AG04449 (cell line): ENCODE results near the gene ASGR1.

ENCODE experiments used
- CTCF ChIA-PET: fragments of 350-600 bp; formaldehyde crosslinking; extraction: SDS; loops from one replicate; lab custom pipeline; 2021; ENCODE audit warnings: antibody characterized with exemption; lab: Yijun Ruan, JAX
- POLR2A ChIA-PET: fragments of 400-600, 350-600 bp; formaldehyde crosslinking; extraction: SDS; loops from one replicate; lab custom pipeline; 2020; ENCODE audit warnings: antibody characterized with exemption, inconsistent platforms; lab: Yijun Ruan, JAX
- DNase-seq: peaks from one replicate; pipeline ENCODE4 v3.0.0-alpha.2; 2010; ENCODE audit warnings: low read depth, low spot score
- H3K4me3 ChIP-seq: 2 replicates; pipeline ENCODE4 v1.5.1; 2011; ENCODE audit warnings: low read depth, mild to moderate bottlenecking, control low read depth, low read length
- TF ChIP-seq, protein P1 (sequence below): IDR thresholded peaks from one replicate; pipeline ENCODE4 v1.5.1; 2011; ENCODE audit warnings: mild to moderate bottlenecking, moderate library complexity, low read length, control low read depth, inconsistent platforms; ENCODE audit not compliant: insufficient read depth; ENCODE audit errors: missing control alignments

Gene ASGR1

GRCh38 chr17:7141824-7142223 is 37.3 kb downstream of the ASGR1 start:
- TF ChIP-seq, protein P1, sequence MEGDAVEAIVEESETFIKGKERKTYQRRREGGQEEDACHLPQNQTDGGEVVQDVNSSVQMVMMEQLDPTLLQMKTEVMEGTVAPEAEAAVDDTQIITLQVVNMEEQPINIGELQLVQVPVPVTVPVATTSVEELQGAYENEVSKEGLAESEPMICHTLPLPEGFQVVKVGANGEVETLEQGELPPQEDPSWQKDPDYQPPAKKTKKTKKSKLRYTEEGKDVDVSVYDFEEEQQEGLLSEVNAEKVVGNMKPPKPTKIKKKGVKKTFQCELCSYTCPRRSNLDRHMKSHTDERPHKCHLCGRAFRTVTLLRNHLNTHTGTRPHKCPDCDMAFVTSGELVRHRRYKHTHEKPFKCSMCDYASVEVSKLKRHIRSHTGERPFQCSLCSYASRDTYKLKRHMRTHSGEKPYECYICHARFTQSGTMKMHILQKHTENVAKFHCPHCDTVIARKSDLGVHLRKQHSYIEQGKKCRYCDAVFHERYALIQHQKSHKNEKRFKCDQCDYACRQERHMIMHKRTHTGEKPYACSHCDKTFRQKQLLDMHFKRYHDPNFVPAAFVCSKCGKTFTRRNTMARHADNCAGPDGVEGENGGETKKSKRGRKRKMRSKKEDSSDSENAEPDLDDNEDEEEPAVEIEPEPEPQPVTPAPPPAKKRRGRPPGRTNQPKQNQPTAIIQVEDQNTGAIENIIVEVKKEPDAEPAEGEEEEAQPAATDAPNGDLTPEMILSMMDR: no peak
- ChIA-PET CTCF (interaction anchor here (1.1 to 15.4 kb wide), 4 partner anchors 7 to 92 kb away, joined by 3 to 465 read pairs (median 40); partner anchors contain the start of gene SLC16A11), POLR2A (no interaction called here)
- no peak overlapping the region for H3K4me3 ChIP-seq
- DNase-seq: no peak

DNA sequence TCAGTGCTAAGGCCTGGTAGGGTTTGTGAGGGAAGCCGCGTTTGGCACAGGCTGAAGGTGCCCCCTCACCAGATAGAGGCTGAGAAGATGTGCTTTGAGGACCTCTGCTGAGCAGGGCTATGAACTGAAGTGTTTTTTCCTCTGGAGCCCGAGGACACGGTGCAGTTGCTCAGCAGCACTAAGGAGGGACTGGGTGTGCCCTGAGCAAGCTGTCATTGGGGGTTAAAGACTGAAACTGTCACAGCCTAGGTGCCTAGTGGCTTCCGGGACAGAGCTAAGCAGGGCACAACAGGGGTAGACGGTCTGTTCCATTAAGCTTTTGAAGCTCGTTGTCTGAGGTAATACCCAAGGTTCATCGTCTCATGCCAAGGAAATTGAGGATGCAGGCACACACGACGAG is 39.8 kb downstream of the ASGR1 start:
- TF ChIP-seq, protein P1: no peak
- ChIA-PET POLR2A (no interaction called here), CTCF (interaction anchor here (0.6 to 15.4 kb wide), 6 partner anchors 10 to 296 kb away, joined by 3 to 465 read pairs (median 3); partner anchors contain the start of gene SLC16A11)
- H3K4me3 ChIP-seq: no peak overlapping the region
- no peak for DNase-seq

DNA sequence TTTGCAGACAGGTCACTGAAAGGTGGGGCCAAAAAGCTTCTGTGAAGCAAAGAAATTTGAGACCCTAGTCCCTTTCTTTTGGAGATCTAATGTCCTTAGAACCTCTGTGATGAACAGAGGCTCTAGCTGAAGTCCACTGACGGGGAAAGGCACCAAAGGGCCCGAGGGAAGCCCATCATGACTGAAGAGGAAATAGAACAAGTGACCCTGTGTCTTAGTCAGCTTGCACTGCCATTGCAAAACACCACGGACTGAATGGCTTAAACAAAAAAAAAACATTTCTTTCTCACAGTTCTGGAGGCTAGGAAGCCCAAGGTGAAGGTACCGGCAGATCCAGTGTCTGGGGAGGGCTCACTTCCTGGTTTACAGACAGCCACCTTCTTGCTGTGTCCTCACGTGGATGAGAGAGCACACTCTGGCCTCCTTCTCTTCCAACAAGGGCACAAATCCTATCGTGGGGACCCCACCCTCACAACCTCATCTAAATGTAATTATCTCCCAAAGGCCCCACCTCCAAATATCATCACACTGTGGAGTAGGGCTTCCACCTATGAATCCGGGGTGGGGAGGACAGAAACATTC is 40.3 kb downstream of the ASGR1 start:
- ChIA-PET CTCF (interaction anchor here (0.9 to 15.4 kb wide), 6 partner anchors 10 to 158 kb away, joined by 3 to 465 read pairs (median 9); partner anchors contain the start of gene SLC16A11), POLR2A (no interaction called here)
- H3K4me3 ChIP-seq: no peak overlapping the region
- TF ChIP-seq, protein P1: no peak
- DNase-seq: no peak

- TF ChIP-seq, protein P1: no peak
- H3K4me3 ChIP-seq: no peak overlapping the region
- no peak for DNase-seq
- POLR2A ChIA-PET: no interaction called here
- CTCF ChIA-PET: interaction anchor here (0.7 to 15.4 kb wide), 35 partner anchors 8 to 294 kb away, joined by 3 to 465 read pairs (median 5); partner anchors contain the start of genes ASGR1, ASGR2 and SLC16A11
Observed at GRCh38 chr17:7137171-7137943, 41.8 kb downstream of the ASGR1 start.

- ChIA-PET CTCF (interaction anchor here (0.7 to 15.4 kb wide), 31 partner anchors 10 to 293 kb away, joined by 3 to 465 read pairs (median 5); partner anchors contain the start of genes ASGR1, ASGR2 and SLC16A11), POLR2A (interaction anchor here (0.6 kb wide), 2 partner anchors 27 to 1697 kb away, joined by 3 to 4 read pairs; partner anchors contain the start of gene C1QBP)
- DNase-seq: peak; percentile 4
- H3K4me3 ChIP-seq: no peak overlapping the region
- TF ChIP-seq, protein P1: peak; percentile 72
Observed at GRCh38 chr17:7136266-7136877, 42.8 kb downstream of the ASGR1 start.
